HEK293 (cell line): ENCODE results near the gene RHOG.

ENCODE experiments used
- ATF2 ChIP-seq: fragments of 450-650 bp; formaldehyde crosslinking; IDR thresholded peaks from 2 replicates; pipeline ENCODE4 v1.5.1; 2016; ENCODE audit warnings: missing biosample characterization, missing genetic modification characterization, low read depth
- CTCF ChIP-seq: fragments of 450-650 bp; formaldehyde crosslinking; IDR thresholded peaks from 2 replicates; pipeline ENCODE4 v1.5.1; 2016; ENCODE audit warnings: missing biosample characterization, missing genetic modification characterization
- HOXA7 ChIP-seq: sonication (generic); formaldehyde crosslinking; IDR thresholded peaks from 2 replicates; pipeline ENCODE4 v1.8.1; 2022; ENCODE audit warnings: missing genetic modification reagents, borderline replicate concordance
- PBX3 ChIP-seq: sonication (generic); formaldehyde crosslinking; IDR thresholded peaks from 2 replicates; pipeline ENCODE4 v1.8.1; 2022; ENCODE audit warnings: mild to moderate bottlenecking, moderate library complexity, missing genetic modification reagents
- SP2 ChIP-seq: fragments of 450-650 bp; formaldehyde crosslinking; IDR thresholded peaks from 2 replicates; pipeline ENCODE4 v1.5.1; 2016; ENCODE audit warnings: missing biosample characterization, missing genetic modification characterization
- ZFP37 ChIP-seq: fragments of 450-650 bp; formaldehyde crosslinking; IDR thresholded peaks from 2 replicates; pipeline ENCODE4 v1.5.1; 2016; ENCODE audit warnings: missing biosample characterization, missing genetic modification characterization
- ZNF324 ChIP-seq: fragments of 450-650 bp; formaldehyde crosslinking; IDR thresholded peaks from 2 replicates; pipeline ENCODE4 v1.5.1; 2016; ENCODE audit warnings: missing biosample characterization, missing genetic modification characterization
- ZNF580 ChIP-seq: fragments of 450-650 bp; formaldehyde crosslinking; IDR thresholded peaks from 2 replicates; pipeline ENCODE4 v1.5.1; 2016; ENCODE audit warnings: missing biosample characterization, missing genetic modification characterization
- ZNF654 ChIP-seq: fragments of 450-650 bp; formaldehyde crosslinking; IDR thresholded peaks from 2 replicates; pipeline ENCODE4 v1.5.1; 2016; ENCODE audit warnings: low read depth, missing biosample characterization, missing genetic modification characterization
- ZNF747 ChIP-seq: fragments of 450-650 bp; formaldehyde crosslinking; IDR thresholded peaks from 2 replicates; pipeline ENCODE4 v1.5.1; 2016; ENCODE audit warnings: missing biosample characterization, missing genetic modification characterization

- TF ChIP-seq ZNF580 (tag by site-specific recombination) (no peak), ZNF654 (no peak), ATF2 (tag by site-specific recombination) (no peak), CTCF (tag by site-specific recombination) (no peak), ZNF324 (tag by site-specific recombination) (no peak), HOXA7 (CRISPR knock-in tag) (no peak), PBX3 (no peak), SP2 (no peak), ZFP37 (tag by site-specific recombination) (no peak), ZNF747 (tag by site-specific recombination) (no peak)
Observed at GRCh38 chr11:3796801-3797328, 43.9 kb downstream of the RHOG start.
